Mesendoderm (in vitro differentiated cells): Measurements from ENCODE around the gene ALDH1L1.

Experiments used
- DNase-seq: peaks from one replicate; pipeline ENCODE4 v3.0.0; 2013
- H2AK5ac ChIP-seq: 2 replicates; pipeline ENCODE4 v1.6.1; 2013; ENCODE audit warnings: low read length, inconsistent platforms
- H2BK120ac ChIP-seq: 2 replicates; pipeline ENCODE4 v1.6.1; 2013; ENCODE audit warnings: low read depth, mild to moderate bottlenecking, low read length, moderate library complexity, mixed read lengths
- H2BK15ac ChIP-seq: replicated peaks from 2 replicates; pipeline ENCODE4 v1.6.1; 2013; ENCODE audit warnings: low read depth, mild to moderate bottlenecking, moderate library complexity
- H2BK5ac ChIP-seq: 2 replicates; pipeline ENCODE4 v1.6.1; 2013; ENCODE audit warnings: low read length, inconsistent platforms
- H3K18ac ChIP-seq: 2 replicates; pipeline ENCODE4 v1.6.1; 2013; ENCODE audit warnings: mild to moderate bottlenecking, low read length, mixed read lengths
- H3K23ac ChIP-seq: one replicate; pipeline ENCODE4 v1.6.1; 2013; ENCODE audit warnings: low read length
- H3K27ac ChIP-seq: 2 replicates; pipeline ENCODE4 v1.5.1; 2013; ENCODE audit warnings: low read depth, mild to moderate bottlenecking, inconsistent platforms, low read length, moderate library complexity
- H3K27me3 ChIP-seq: 2 replicates; pipeline ENCODE4 v1.6.1; 2013; ENCODE audit warnings: low read length, control low read depth, mild to moderate bottlenecking, inconsistent platforms; ENCODE audit not compliant: insufficient read depth, poor library complexity
- H3K36me3 ChIP-seq: 2 replicates; pipeline ENCODE4 v1.6.1; 2013; ENCODE audit warnings: low read length, inconsistent platforms; ENCODE audit not compliant: control insufficient read depth, insufficient read depth
- H3K4ac ChIP-seq: one replicate; pipeline ENCODE4 v1.6.1; 2013; ENCODE audit warnings: low read depth, mild to moderate bottlenecking, low read length, moderate library complexity
- H3K4me1 ChIP-seq: 2 replicates; pipeline ENCODE4 v1.6.1; 2013; ENCODE audit warnings: low read depth, low read length, inconsistent platforms; ENCODE audit not compliant: control insufficient read depth
- H3K4me2 ChIP-seq: 2 replicates; pipeline ENCODE4 v1.6.1; 2013; ENCODE audit warnings: low read length
- H3K4me3 ChIP-seq: 2 replicates; pipeline ENCODE4 v1.5.1; 2013; ENCODE audit warnings: mild to moderate bottlenecking, low read length
- H3K56ac ChIP-seq: one replicate; pipeline ENCODE4 v1.6.1; 2013; ENCODE audit warnings: low read length
- H3K79me1 ChIP-seq: 2 replicates; pipeline ENCODE4 v1.6.1; 2013; ENCODE audit warnings: low read length, inconsistent platforms
- H3K79me2 ChIP-seq: 2 replicates; pipeline ENCODE4 v1.6.1; 2013; ENCODE audit warnings: mild to moderate bottlenecking, low read length; ENCODE audit not compliant: control insufficient read depth, insufficient read depth
- H3K9ac ChIP-seq: 2 replicates; pipeline ENCODE4 v1.6.1; 2013; ENCODE audit warnings: low read length, inconsistent platforms
- H4K5ac ChIP-seq: one replicate; pipeline ENCODE4 v1.6.1; 2013; ENCODE audit warnings: low read length
- H4K8ac ChIP-seq: one replicate; pipeline ENCODE4 v1.6.1; 2013; ENCODE audit warnings: low read depth, mild to moderate bottlenecking, control low read depth, low read length, moderate library complexity
- WGBS: extraction: QIAGEN DNeasy Blood & Tissue Kit; methylation state at CpG from one replicate; pipeline ENCODE4 v1.1.7; 2013; ENCODE audit warnings: low lambda C conversion rate, missing lambda C conversion rate; ENCODE audit not compliant: insufficient coverage; ENCODE audit errors: extremely low coverage; 5-methylcytosine and 5-hydroxymethylcytosine counted together

ALDH1L1 gene

GRCh38 chr3:126170073-126170777 lies 10.2 kb downstream of the ALDH1L1 start:
- Histone ChIP-seq H2AK5ac (no peak overlapping the region), H3K79me2 (no peaks in the 10 kb centered on the region), H2BK15ac (no peak overlapping the region), H2BK5ac (no peak overlapping the region), H2BK120ac (no peak overlapping the region), H3K27me3 (no peaks in the 10 kb centered on the region), H3K9ac (no peak overlapping the region), H3K4me3 (no peak overlapping the region), H3K36me3 (no peaks in the 10 kb centered on the region), H4K8ac (no peak overlapping the region), H3K4me1 (no peaks in the 10 kb centered on the region), H3K4ac (no peak overlapping the region), H3K27ac (no peak overlapping the region), H3K79me1 (no peaks in the 10 kb centered on the region), H3K18ac (no peak overlapping the region), H3K4me2 (no peak overlapping the region), H3K23ac (no peak overlapping the region), H3K56ac (no peak overlapping the region), H4K5ac (no peak overlapping the region)
- no CpG with 5 or more reads among the region's 8 CpGs for WGBS
- DNase-seq, result no peak

DNA sequence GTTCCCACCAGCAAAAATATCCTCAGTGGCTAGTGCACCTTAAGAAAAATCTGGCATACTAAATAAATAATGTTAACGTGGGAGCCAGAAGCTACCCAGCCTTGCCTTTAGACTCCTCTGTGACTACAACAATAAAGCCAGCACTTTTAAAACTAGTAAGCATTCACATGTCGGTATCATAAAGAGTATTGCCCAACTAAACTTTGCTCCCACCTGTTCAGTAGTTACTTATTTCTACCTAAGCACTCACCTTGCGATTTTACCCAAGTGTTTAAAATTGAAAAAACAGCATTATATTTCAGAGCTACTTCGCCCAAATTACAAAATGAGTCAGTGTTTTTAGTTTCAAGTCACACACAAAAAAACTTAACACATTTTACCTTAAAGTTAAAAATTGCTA lies 12.8 kb downstream of the ALDH1L1 start:
- no peak overlapping the region for H3K4me2 ChIP-seq
- no peaks in the 10 kb centered on the region for H3K4me1 ChIP-seq
- no CpG with 5 or more reads among the region's 4 CpGs for WGBS
- no peak overlapping the region for H3K4ac ChIP-seq
- H4K8ac ChIP-seq, result no peak overlapping the region
- H3K4me3 ChIP-seq, result no peak overlapping the region
- H3K56ac ChIP-seq, result no peak overlapping the region
- H3K23ac ChIP-seq, result no peak overlapping the region
- no peaks in the 10 kb centered on the region for H3K79me1 ChIP-seq
- DNase-seq, result no peak
- no peak overlapping the region for H2BK15ac ChIP-seq
- H2AK5ac ChIP-seq, result no peak overlapping the region
- H3K79me2 ChIP-seq, result no peaks in the 10 kb centered on the region
- no peak overlapping the region for H2BK120ac ChIP-seq
- no peaks in the 10 kb centered on the region for H3K27me3 ChIP-seq
- H4K5ac ChIP-seq, result no peak overlapping the region
- no peak overlapping the region for H3K18ac ChIP-seq
- no peak overlapping the region for H3K9ac ChIP-seq
- H3K27ac ChIP-seq, result no peak overlapping the region
- no peaks in the 10 kb centered on the region for H3K36me3 ChIP-seq
- H2BK5ac ChIP-seq, result no peak overlapping the region

- H3K4me2 ChIP-seq, result no peak overlapping the region
- no peaks in the 10 kb centered on the region for H3K36me3 ChIP-seq
- H3K23ac ChIP-seq, result no peak overlapping the region
- DNase-seq, result no peak
- H2AK5ac ChIP-seq, result no peak overlapping the region
- H3K79me2 ChIP-seq, result no peaks in the 10 kb centered on the region
- H3K79me1 ChIP-seq, result no peaks in the 10 kb centered on the region
- H3K18ac ChIP-seq, result no peak overlapping the region
- no peaks in the 10 kb centered on the region for H3K27me3 ChIP-seq
- H3K27ac ChIP-seq, result no peak overlapping the region
- no peak overlapping the region for H3K9ac ChIP-seq
- no peak overlapping the region for H3K4me3 ChIP-seq
- no peak overlapping the region for H4K5ac ChIP-seq
- H2BK120ac ChIP-seq, result no peak overlapping the region
- no peaks in the 10 kb centered on the region for H3K4me1 ChIP-seq
- H3K56ac ChIP-seq, result no peak overlapping the region
- no peak overlapping the region for H4K8ac ChIP-seq
- no CpG with 5 or more reads among the region's 6 CpGs for whole genome bisulfite sequencing
- no peak overlapping the region for H3K4ac ChIP-seq
- no peak overlapping the region for H2BK5ac ChIP-seq
- no peak overlapping the region for H2BK15ac ChIP-seq
These were observed 14.4 kb downstream of the ALDH1L1 start for GRCh38 chr3:126166009-126166408.

- Histone ChIP-seq H2BK15ac (no peak overlapping the region), H3K27me3 (no peaks in the 10 kb centered on the region), H2BK5ac (no peak overlapping the region), H3K56ac (no peak overlapping the region), H4K8ac (no peak overlapping the region), H3K18ac (no peak overlapping the region), H3K36me3 (no peaks in the 10 kb centered on the region), H3K9ac (no peak overlapping the region), H2BK120ac (no peak overlapping the region), H3K4me2 (no peak overlapping the region), H3K79me2 (no peaks in the 10 kb centered on the region), H3K79me1 (no peaks in the 10 kb centered on the region), H3K4me3 (no peak overlapping the region), H3K4me1 (no peaks in the 10 kb centered on the region), H3K27ac (no peak overlapping the region), H2AK5ac (no peak overlapping the region), H3K23ac (no peak overlapping the region), H3K4ac (no peak overlapping the region), H4K5ac (no peak overlapping the region)
- no peak for DNase-seq
- no CpG with 5 or more reads among the region's 5 CpGs for WGBS
These were observed 19.1 kb downstream of the ALDH1L1 start for GRCh38 chr3:126161309-126161708.

DNA sequence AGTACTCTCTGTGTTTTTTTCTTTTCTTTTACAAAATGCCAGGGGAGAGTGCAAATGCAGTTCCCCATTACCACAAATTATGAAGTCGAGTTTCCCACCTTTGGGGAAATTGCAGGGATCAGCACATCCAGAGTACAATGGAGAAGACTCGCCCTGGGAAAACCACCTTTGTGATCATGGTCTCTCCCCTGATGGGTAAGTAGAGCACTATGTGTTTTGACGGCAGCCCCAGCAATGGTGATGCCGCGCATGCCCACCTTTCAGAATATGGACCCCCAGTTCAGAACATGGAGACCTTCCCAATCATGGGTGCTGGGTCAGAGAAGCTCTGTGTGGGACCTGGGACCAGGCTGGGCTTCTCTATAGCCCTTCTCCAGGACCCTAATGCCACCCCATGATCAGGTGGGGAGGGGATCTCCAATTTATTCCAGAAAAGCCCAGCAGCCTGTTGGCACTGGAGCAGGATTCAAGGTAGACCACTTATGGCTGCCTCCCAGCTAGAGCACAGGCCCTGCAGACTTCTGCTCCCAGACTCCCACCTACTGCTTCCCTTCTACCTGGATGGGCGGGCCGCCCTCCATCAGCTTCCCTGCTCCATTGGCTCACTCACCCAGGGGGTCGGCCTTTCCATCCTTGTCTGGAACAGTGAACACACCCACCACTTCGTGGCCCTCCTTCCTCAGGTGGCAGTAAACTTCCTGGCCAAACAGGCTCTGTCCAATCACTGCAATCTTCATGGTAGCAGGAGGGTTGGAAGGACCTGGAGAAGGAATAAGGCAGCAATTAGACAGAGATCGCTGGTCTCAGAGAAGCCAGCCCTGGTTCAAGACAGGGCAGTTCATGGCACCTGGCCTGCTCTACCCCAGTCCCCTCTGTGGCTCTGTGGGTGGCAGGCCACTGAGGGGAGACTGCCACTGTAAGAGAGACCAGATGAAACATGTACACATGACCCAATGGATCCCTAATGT lies 19.9 kb downstream of the ALDH1L1 start:
- Histone ChIP-seq H2BK120ac (no peak overlapping the region), H4K8ac (no peak overlapping the region), H3K79me1 (no peaks in the 10 kb centered on the region), H3K18ac (no peak overlapping the region), H4K5ac (no peak overlapping the region), H3K4me2 (no peak overlapping the region), H2AK5ac (no peak overlapping the region), H3K56ac (no peak overlapping the region), H3K9ac (no peak overlapping the region), H3K4me3 (no peak overlapping the region), H2BK5ac (no peak overlapping the region), H3K79me2 (no peaks in the 10 kb centered on the region), H3K27ac (no peak overlapping the region), H3K27me3 (no peaks in the 10 kb centered on the region), H3K23ac (no peak overlapping the region), H3K36me3 (no peaks in the 10 kb centered on the region), H2BK15ac (no peak overlapping the region), H3K4me1 (no peaks in the 10 kb centered on the region), H3K4ac (no peak overlapping the region)
- no CpG with 5 or more reads among the region's 10 CpGs for WGBS
- DNase-seq, result no peak
